Caco-2 (cell line): ENCODE data around the gene SAMD4B. TPM values are rescaled to one million over a fixed set of nuclear protein-coding genes. Genes with fewer than 3 reads are reported as not detected.
A peak's percentile ranks its signal among the peaks of the same experiment; 100 is the strongest.

Experiments
- BruUV-seq: library from RNA; stranded (reverse); fragments of 400-500 nt; replicated peaks from 2 replicates; lab custom pipeline; 2021; lab: Mats Ljungman, UMichigan
- CTCF ChIA-PET: fragments of 300-600 bp; sonication (Branson Sonifier 250); formaldehyde crosslinking; loops from one replicate; lab custom pipeline; 2022; ENCODE audit warnings: antibody characterized with exemption; lab: Charles Lee
- POLR2A ChIA-PET: fragments of 300-600 bp; sonication (Branson Sonifier 250); formaldehyde crosslinking; loops from one replicate; lab custom pipeline; 2022; ENCODE audit warnings: antibody characterized with exemption; lab: Charles Lee
- DNase-seq, 2 experiments: peaks; one replicate each; pipeline versions ENCODE4 v3.0.0 to v3.0.0-alpha.2; 2020 to 2022
- H3K27me3 ChIP-seq: replicated peaks from 2 replicates; pipeline ENCODE4 v1.6.0; 2011; ENCODE audit warnings: low read length; ENCODE audit not compliant: control insufficient read depth, insufficient read depth
- H3K36me3 ChIP-seq: 2 replicates; pipeline ENCODE4 v1.5.1; 2011; ENCODE audit warnings: low read length; ENCODE audit not compliant: control insufficient read depth, insufficient read depth
- H3K4me1 ChIP-seq: fragments of 250-450 bp; sonication (Bioruptor Pico); 2 replicates; pipeline ENCODE4 v1.5.1; 2020; ENCODE audit warnings: mild to moderate bottlenecking
- H3K4me3 ChIP-seq: 2 replicates; pipeline ENCODE4 v1.5.1; 2011; ENCODE audit warnings: low read depth, mild to moderate bottlenecking, control low read depth, low read length
- H3K9me3 ChIP-seq: fragments of 250-450 bp; sonication (Bioruptor Pico); 2 replicates; pipeline ENCODE4 v1.5.1; 2020; ENCODE audit warnings: mild to moderate bottlenecking, moderate library complexity
- H3K27ac Mint-ChIP-seq: one replicate; pipeline ENCODE4 v1.8.0; 2022; ENCODE audit warnings: mixed read lengths; ENCODE audit not compliant: unreplicated experiment
- H3K27me3 Mint-ChIP-seq: one replicate; pipeline ENCODE4 v1.8.0; 2022; ENCODE audit warnings: mixed read lengths; ENCODE audit not compliant: insufficient read depth, unreplicated experiment
- H3K36me3 Mint-ChIP-seq: one replicate; pipeline ENCODE4 v1.8.0; 2022; ENCODE audit warnings: mild to moderate bottlenecking, mixed read lengths; ENCODE audit not compliant: insufficient read depth, unreplicated experiment
- H3K4me1 Mint-ChIP-seq: one replicate; pipeline ENCODE4 v1.8.0; 2022; ENCODE audit warnings: low read depth, mixed read lengths; ENCODE audit not compliant: unreplicated experiment
- H3K4me3 Mint-ChIP-seq: one replicate; pipeline ENCODE4 v1.8.0; 2022; ENCODE audit warnings: mild to moderate bottlenecking, moderate library complexity, mixed read lengths; ENCODE audit not compliant: unreplicated experiment
- H3K9me3 Mint-ChIP-seq: one replicate; pipeline ENCODE4 v1.8.0; 2022; ENCODE audit warnings: mixed read lengths; ENCODE audit not compliant: unreplicated experiment
- CTCF ChIP-seq, 2 experiments: fragments of 200-600 bp in 1 of 2; IDR thresholded peaks; 1 replicate in 1 of 2; 2 replicates in 1 of 2; pipeline versions ENCODE4 v1.5.1 to v1.8.0; 2011 to 2022; ENCODE audit warnings: antibody characterized with exemption in 1 of 2, control low read depth in 1 of 2, inconsistent platforms in 1 of 2, low read depth in 1 of 2, low read length in 1 of 2, mild to moderate bottlenecking in 1 of 2, moderate library complexity in 1 of 2; ENCODE audit not compliant: insufficient read depth in 1 of 2, severe bottlenecking in 1 of 2, unreplicated experiment in 1 of 2
- intact Hi-C: fragments of 100-400 bp; cut with micrococcal nuclease; formaldehyde crosslinking; loops from one replicate; pipeline ENCODE4 v1.10.0; 2022; ENCODE audit not compliant: unreplicated experiment
- total RNA-seq: library from RNA; stranded (reverse); gene quantifications from 2 replicates; pipeline ENCODE4 v1.2.3, GENCODE V29; 2022

Gene SAMD4B
- total RNA-seq, 1 experiment from 2014 or later: 132 TPM

DNA sequence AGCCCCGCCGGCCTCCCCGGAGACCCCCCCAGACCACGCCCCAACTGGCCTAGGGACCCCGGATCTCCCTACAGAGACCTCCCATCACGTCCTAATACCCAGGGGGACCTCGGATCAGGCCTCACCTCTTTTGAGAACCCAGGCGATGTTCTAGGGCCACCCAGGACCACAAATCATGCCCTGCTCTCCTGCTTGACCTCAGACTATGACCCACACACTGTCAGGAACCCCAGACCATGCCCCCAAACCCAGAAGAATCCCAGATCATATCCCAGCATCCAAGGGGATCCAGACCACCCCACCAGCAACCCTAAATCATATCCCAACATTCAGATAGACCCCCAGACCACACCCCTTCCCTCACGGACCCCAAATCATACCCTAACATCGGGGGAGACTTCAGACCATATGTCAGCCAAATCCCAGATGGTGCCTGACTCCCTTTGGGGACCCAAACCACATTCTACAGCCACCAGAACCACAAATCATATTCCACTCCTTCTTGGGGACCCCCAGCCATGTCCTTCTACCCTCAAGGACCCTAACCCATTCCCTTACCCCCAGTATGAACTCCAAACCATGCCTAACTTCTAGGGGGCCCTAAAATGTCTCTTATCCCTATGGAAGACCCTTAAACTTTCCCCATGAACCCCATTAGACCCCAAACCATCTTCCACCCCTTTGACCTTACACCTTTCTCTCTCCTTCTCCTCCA, 20.9 kb upstream of the SAMD4B start:
- H3K4me1 Mint-ChIP-seq: peaks cover 33% of the 10 kb centered on the region
- H3K27me3 Mint-ChIP-seq: no peaks in the 10 kb centered on the region
- Histone ChIP-seq H3K27me3 (no peaks in the 10 kb centered on the region), H3K9me3 (no peaks in the 10 kb centered on the region), H3K4me1 (peaks cover 14% of the 10 kb centered on the region), H3K4me3 (peak overlapping the region; percentile 95), H3K36me3 (no peaks in the 10 kb centered on the region)
- intact Hi-C loops: no loop called here
- no TSS peak for BruUV-seq
- peak overlapping the region; percentile 77 for H3K4me3 Mint-ChIP-seq
- CTCF ChIA-PET: no interaction called here
- no peak for TF ChIP-seq CTCF (IDR thresholded peaks at IDR 0.05; ENCODE audit: insufficient read depth in 1 of 2, low read depth in 1 of 2, low read length in 1 of 2, severe bottlenecking in 1 of 2, unreplicated experiment in 1 of 2)
- H3K9me3 Mint-ChIP-seq: no peaks in the 10 kb centered on the region
- DNase-seq: no peak
- POLR2A ChIA-PET: no interaction called here
- peaks cover 16% of the 10 kb centered on the region for H3K36me3 Mint-ChIP-seq
- H3K27ac Mint-ChIP-seq: peak overlapping the region; percentile 47

- no peaks in the 10 kb centered on the region for H3K27me3 Mint-ChIP-seq
Measured at GRCh38 chr19:39321832-39322176, 20.4 kb upstream of the SAMD4B start.

GRCh38 chr19:39324242-39324842, 17.9 kb upstream of the SAMD4B start:
- no peaks in the 10 kb centered on the region for H3K27me3 Mint-ChIP-seq
- no peaks in the 10 kb centered on the region for H3K36me3 ChIP-seq
- H3K9me3 ChIP-seq: no peaks in the 10 kb centered on the region
- peaks cover 10% of the 10 kb centered on the region for H3K4me1 ChIP-seq
- intact Hi-C loops: no loop called here
- peaks cover 16% of the 10 kb centered on the region for H3K4me1 Mint-ChIP-seq
- H3K36me3 Mint-ChIP-seq: peaks cover 19% of the 10 kb centered on the region
- H3K4me3 Mint-ChIP-seq: no peak overlapping the region
- ChIA-PET CTCF (interaction anchor here (1.1 kb wide), 1 partner anchor 202 kb away, joined by 3 read pairs; no protein-coding TSS in a partner anchor), POLR2A (no interaction called here)
- TF ChIP-seq CTCF (IDR thresholded peaks at IDR 0.05; ENCODE audit: insufficient read depth in 1 of 2, low read depth in 1 of 2, low read length in 1 of 2, severe bottlenecking in 1 of 2, unreplicated experiment in 1 of 2): no peak
- H3K27ac Mint-ChIP-seq: no peak overlapping the region
- no TSS peak for BruUV-seq
- H3K27me3 ChIP-seq: no peaks in the 10 kb centered on the region
- H3K9me3 Mint-ChIP-seq: no peaks in the 10 kb centered on the region
- no peak for DNase-seq
- H3K4me3 ChIP-seq: no peak overlapping the region

More at GRCh38 chr19:39321832-39322176, 20.4 kb upstream of the SAMD4B start:
- Histone ChIP-seq H3K27me3 (no peaks in the 10 kb centered on the region), H3K4me1 (peaks cover 14% of the 10 kb centered on the region), H3K4me3 (no peak overlapping the region), H3K36me3 (no peaks in the 10 kb centered on the region), H3K9me3 (no peaks in the 10 kb centered on the region)
- CTCF ChIA-PET: no interaction called here
- no TSS peak for BruUV-seq
- Mint-ChIP-seq H3K36me3 (peaks cover 19% of the 10 kb centered on the region), H3K9me3 (no peaks in the 10 kb centered on the region), H3K4me1 (peaks cover 31% of the 10 kb centered on the region), H3K4me3 (peak overlapping the region; percentile 77), H3K27ac (peak overlapping the region; percentile 47)
- no peak for TF ChIP-seq CTCF (IDR thresholded peaks at IDR 0.05; ENCODE audit: insufficient read depth in 1 of 2, low read depth in 1 of 2, low read length in 1 of 2, severe bottlenecking in 1 of 2, unreplicated experiment in 1 of 2)
- no peak for DNase-seq
- POLR2A ChIA-PET: no interaction called here
- intact Hi-C loops: no loop called here
